GM19452 (cell line): ENCODE results near the gene KBTBD8.

ENCODE experiments used
- ATAC-seq: cut with Tn5 transposase; IDR thresholded peaks from one replicate; pipeline ENCODE4 v1.9.1; 2021; ENCODE audit not compliant: unreplicated experiment

KBTBD8 gene

DNA sequence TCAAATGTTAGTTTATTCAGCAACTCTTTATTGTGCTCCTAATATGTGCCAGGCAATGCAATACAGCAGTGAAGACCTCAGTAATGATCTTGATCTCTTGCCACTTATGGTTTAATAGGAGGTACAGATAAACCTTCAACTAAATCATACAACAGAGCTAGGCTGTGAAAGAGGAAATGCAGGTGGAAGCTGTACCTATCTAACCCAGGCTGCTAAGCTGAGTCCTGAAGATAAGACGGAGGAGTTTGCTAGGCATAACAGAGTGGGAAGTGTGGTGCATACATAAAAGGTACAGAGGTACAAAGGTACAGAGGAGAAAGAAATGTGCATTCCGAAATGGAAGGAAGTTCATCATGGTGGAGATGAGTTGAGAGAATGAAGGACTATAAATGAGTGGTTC lies 35.0 kb downstream of the KBTBD8 start:
- no peak for ATAC-seq

DNA sequence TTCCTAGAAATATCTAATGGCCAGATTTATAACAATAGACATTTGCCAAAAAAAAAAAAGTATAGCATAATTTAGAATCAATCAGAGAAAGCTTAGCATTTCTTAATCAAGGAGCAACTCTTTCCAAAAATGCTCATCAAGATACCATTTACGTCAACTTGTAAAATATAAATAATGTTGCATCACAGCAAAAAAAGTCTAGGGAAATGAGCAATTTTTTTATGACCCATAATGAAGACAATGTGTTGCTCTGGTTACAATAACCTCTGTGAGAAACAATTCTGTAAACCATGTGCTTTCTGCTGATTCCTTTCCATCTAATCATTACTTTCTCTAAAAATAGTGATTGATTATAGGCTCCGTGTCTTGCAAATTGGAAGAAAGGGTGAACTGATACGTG lies 36.3 kb downstream of the KBTBD8 start:
- no peak for ATAC-seq

DNA sequence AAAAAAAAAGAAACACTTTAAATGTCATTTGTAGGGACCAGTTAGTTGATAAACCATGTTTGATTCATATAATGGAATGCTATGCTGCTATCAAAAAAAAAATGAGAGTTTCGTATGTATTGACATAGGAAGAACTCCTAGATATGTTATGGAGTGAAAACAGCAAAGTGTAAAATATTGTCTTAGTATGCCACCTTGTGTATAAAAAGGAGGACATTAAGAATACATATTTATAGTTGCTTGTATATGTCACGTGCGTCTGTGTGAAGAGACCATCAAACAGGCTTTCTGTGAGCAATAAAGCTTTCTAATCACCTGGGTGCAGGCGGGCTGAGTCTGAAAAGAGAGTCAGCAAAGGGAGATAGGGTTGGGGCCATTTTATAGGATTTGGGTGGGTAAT lies 39.5 kb downstream of the KBTBD8 start:
- ATAC-seq = no peak

DNA sequence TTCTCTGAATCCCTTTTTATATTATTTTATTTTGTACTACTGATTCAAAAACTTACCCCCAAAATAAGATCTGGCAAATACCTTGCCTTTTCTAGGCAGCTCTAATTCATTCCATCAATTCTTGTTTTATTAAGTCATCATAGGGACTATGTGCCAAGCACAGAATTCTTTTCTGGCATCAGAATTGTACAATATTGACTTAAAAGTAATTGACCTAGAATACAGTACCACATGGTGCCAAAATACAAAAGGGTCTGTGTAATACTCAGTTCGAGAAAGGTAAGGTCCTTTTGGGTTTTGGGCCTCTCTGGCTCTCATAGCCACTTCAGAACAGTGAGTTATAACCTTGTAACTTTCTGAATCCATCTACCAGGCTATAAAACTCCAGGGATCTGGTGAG lies 46.2 kb downstream of the KBTBD8 start:
- no peak for ATAC-seq

DNA sequence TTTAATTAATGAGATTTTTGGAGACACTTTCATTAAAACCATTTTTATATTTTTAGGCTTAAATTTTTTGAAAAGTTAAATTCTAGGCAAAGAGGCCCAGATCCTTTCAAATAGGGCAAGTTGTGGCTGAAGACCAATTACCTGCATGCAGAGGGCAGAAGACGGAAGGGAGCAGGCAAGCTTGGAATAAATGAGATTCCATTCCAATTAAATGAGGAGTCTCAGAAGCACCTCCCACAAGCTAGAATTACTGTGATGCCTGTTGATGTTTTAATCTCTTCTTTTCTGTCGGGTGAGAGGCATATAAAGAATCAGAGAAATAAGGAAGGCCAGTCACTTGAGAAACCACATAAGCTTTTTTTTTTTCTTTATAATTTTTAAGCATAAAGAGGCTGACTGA lies 46.8 kb downstream of the KBTBD8 start:
- no peak for ATAC-seq

DNA sequence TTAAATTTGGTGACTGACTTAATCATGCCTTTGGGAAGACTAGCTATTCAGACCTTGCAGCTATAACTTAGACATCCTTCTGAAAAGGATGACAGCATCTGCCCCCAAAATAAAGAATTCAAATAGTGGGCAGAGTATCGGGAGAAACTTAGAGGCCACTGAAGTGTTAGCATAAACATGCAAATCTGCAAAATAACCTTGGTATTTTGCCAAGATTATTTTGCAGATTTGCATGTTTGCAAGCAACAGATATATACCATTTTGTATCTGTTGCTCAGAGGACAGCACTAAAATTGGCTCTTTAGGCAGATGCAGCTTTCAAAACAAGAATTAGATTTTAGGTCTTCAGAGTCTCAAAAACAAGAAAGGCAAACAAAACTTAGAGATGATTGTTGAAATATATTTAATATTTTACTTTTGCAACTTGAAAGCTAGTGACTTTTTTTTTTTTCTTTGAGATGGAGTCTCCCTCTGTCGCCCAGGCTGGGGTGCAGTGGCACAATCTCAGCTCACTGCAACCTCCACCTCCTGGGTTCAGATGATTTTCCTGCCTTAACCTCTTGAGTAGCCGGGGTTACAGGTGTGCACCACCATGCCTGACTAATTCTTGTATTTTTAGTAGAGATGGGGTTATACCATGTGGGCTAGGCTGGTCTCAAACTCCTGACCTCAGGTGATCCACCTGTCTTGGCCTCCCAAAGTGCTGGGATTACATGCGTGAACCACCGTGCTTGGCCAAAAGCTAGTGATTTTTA lies 47.8 kb downstream of the KBTBD8 start:
- ATAC-seq = no peak

DNA sequence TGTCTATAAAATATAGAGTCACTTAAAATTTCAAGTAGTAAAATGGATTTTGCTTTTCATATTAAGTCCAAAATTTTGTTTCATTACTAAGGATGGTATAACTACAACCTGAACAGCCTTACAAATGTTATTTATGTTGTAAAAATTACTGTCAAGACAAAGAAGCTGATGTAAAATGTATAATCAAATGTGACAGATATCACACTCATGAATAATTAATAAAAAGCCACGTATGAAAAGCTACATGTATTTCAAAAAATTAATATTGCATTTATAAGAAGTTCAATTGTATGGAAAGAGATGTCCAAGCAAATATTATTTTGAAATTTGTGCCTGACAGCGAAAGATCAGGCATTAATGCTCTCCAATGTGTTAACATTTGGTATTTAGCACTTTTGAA lies 48.9 kb downstream of the KBTBD8 start:
- ATAC-seq = no peak

DNA sequence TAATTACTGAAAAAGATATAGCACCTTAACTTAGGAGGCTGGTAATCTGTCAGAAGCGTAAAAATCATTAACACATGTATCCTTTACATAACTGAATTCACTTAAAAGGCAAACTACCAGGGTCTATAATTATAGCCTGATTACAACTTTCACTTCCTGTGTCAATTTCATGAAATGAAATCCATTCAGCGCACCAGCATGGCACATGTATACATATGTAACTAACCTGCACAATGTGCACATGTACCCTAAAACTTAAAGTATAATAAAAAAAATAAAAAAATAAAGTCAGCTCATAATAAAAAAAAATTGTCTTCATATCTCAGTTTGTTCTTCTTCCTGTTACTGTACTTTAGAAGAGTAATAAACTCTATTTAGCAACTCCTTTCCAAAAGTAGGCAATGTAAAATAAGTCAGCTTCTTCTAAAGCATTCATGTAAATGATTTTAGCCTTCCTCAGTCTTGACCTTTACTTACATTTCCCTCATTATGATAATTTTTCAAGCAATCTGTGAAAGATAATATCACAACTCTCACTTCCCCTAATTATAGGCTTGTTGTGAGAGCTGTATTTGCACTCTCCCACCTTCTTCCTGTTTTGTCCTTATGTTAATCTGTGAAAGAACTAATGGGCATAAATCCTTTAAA lies 50.1 kb downstream of the KBTBD8 start:
- ATAC-seq = peak; percentile 95

DNA sequence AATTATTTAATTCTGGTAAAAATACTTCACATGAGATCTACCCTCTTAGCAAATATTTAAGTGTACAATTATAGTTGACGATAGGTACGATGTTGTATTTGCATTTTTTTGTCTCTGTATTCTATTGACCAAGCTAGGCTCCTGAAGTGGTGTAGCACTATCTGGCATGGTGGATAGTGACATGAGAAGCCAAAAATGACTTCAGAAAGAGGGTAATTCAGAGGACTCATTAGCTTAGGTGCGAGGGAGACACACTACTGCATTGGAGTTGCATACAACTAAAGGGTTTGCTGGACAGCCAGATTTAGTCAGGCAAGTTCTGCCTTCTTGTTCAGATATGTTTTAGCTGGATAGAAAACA lies 50.6 kb downstream of the KBTBD8 start:
- peak; percentile 64 for ATAC-seq

DNA sequence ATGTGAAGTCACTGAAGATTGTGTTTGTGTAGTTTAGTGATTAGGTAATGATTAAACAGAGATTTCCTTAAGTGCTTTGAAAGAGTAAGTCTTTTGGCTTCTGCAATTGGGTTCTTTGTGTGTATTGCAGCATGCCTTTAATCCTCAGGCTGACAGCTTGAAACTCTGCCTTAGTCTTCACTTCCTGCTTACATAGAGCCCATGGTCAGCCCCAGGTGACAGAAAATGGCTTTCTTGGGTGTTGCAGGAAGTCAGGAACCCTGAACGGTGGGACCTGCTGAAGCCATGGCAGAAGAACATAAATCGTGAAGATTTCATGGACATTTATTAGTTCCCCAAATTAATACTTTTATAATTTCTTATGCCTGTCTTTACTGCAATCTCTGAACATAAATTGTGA lies 61.3 kb downstream of the KBTBD8 start:
- no peak for ATAC-seq
